GM23338 (cell line): ENCODE data around the gene TECTA. TPM values are rescaled to one million over a fixed set of nuclear protein-coding genes. Genes with fewer than 3 reads are reported as not detected.

Source experiments
- ATAC-seq: fragments of 200-7000 bp; cut with Tn5 transposase; 3 replicates; pipeline ENCODE4 v1.9.1; 2020
- DNase-seq: peaks from one replicate; pipeline ENCODE4 v3.0.0-alpha.2; 2015; ENCODE audit warnings: low spot score
- H2AFZ ChIP-seq: fragments of 200-600 bp; sonication (generic); 2 replicates; pipeline ENCODE4 v1.8.0; 2016; ENCODE audit warnings: antibody characterized with exemption, mild to moderate bottlenecking, moderate library complexity
- H3F3A ChIP-seq: fragments of 200-600 bp; sonication (generic); replicated peaks from 2 replicates; pipeline ENCODE4 v1.8.0; 2017; ENCODE audit warnings: antibody characterized with exemption, mixed run types, low read depth
- H3K27ac ChIP-seq: fragments of 200-600 bp; sonication (generic); 2 replicates; pipeline ENCODE4 v1.6.1; 2016; ENCODE audit warnings: low read depth
- H3K27me3 ChIP-seq: fragments of 200-600 bp; sonication (generic); 2 replicates; pipeline ENCODE4 v1.8.0; 2016; ENCODE audit warnings: mild to moderate bottlenecking, mixed run types, moderate library complexity; ENCODE audit not compliant: insufficient read depth
- H3K36me3 ChIP-seq: fragments of 200-600 bp; sonication (generic); 2 replicates; pipeline ENCODE4 v1.8.0; 2016; ENCODE audit warnings: mild to moderate bottlenecking; ENCODE audit not compliant: insufficient read depth
- H3K4me1 ChIP-seq: fragments of 200-600 bp; sonication (generic); 2 replicates; pipeline ENCODE4 v1.8.0; 2016; ENCODE audit warnings: mild to moderate bottlenecking, moderate library complexity; ENCODE audit not compliant: insufficient read depth
- H3K4me2 ChIP-seq: fragments of 200-600 bp; sonication (generic); 2 replicates; pipeline ENCODE4 v1.7.1; 2017; ENCODE audit warnings: mixed run types
- H3K4me3 ChIP-seq: fragments of 200-600 bp; sonication (generic); 2 replicates; pipeline ENCODE4 v1.6.1; 2016; ENCODE audit warnings: mixed run types
- H3K79me2 ChIP-seq: fragments of 200-600 bp; sonication (generic); replicated peaks from 2 replicates; pipeline ENCODE4 v1.8.0; 2017; ENCODE audit warnings: mild to moderate bottlenecking; ENCODE audit not compliant: insufficient read depth
- H3K9me2 ChIP-seq: fragments of 200-600 bp; sonication (generic); 2 replicates; pipeline ENCODE4 v1.8.0; 2017; ENCODE audit not compliant: insufficient read depth
- H4K20me1 ChIP-seq: fragments of 200-600 bp; sonication (generic); replicated peaks from 2 replicates; pipeline ENCODE4 v1.8.0; 2017; ENCODE audit warnings: mild to moderate bottlenecking; ENCODE audit not compliant: insufficient read depth
- H3K27ac Mint-ChIP-seq: 2 replicates; pipeline ENCODE4 v1.8.0; 2020; ENCODE audit warnings: inconsistent platforms, mild to moderate bottlenecking, moderate library complexity, mixed read lengths
- H3K27me3 Mint-ChIP-seq: 3 replicates; pipeline ENCODE4 v1.8.0; 2022; ENCODE audit warnings: low read depth, mild to moderate bottlenecking, moderate library complexity, mixed read lengths, inconsistent platforms; ENCODE audit not compliant: insufficient read depth, poor library complexity
- H3K36me3 Mint-ChIP-seq: 3 replicates; pipeline ENCODE4 v1.8.0; 2021; ENCODE audit warnings: low read depth, mild to moderate bottlenecking, inconsistent platforms, moderate library complexity, mixed read lengths
- H3K4me1 Mint-ChIP-seq: 3 replicates; pipeline ENCODE4 v1.8.0; 2020; ENCODE audit warnings: mild to moderate bottlenecking, inconsistent platforms, mixed read lengths
- H3K4me3 Mint-ChIP-seq: 3 replicates; pipeline ENCODE4 v1.8.0; 2021; ENCODE audit warnings: moderate library complexity, mild to moderate bottlenecking, inconsistent platforms, mixed read lengths
- H3K9me3 Mint-ChIP-seq: 3 replicates; pipeline ENCODE4 v1.8.0; 2020; ENCODE audit warnings: moderate library complexity, mild to moderate bottlenecking, inconsistent platforms, mixed read lengths
- CREB1 ChIP-seq: fragments of 250-450 bp; sonication (Bioruptor Pico); IDR thresholded peaks from 2 replicates; pipeline ENCODE4 v1.5.0; 2020; ENCODE audit warnings: low read depth, mild to moderate bottlenecking, moderate library complexity
- CTCF ChIP-seq, 2 experiments: fragments of 200-600 bp in 1 of 2; sonication (generic) in 1 of 2; conservative IDR thresholded peaks; 2 replicates each; pipeline versions ENCODE4 v1.5.1 to v1.6.1; 2016 to 2017; ENCODE audit warnings: antibody characterized with exemption in 2 of 2, low read depth in 2 of 2, mild to moderate bottlenecking in 2 of 2, moderate library complexity in 1 of 2
- ETS1 ChIP-seq: IDR thresholded peaks from 2 replicates; pipeline ENCODE4 v1.6.1; 2016; ENCODE audit warnings: antibody characterized with exemption
- EZH2 ChIP-seq: fragments of 200-600 bp; sonication (generic); IDR thresholded peaks from one replicate; pipeline ENCODE4 v1.8.0; 2017; ENCODE audit warnings: antibody characterized with exemption, mild to moderate bottlenecking, low read depth; ENCODE audit not compliant: unreplicated experiment
- EZH2phosphoT487 ChIP-seq: fragments of 200-600 bp; sonication (generic); IDR thresholded peaks from one replicate; pipeline ENCODE4 v1.8.1; 2018; ENCODE audit warnings: antibody characterized with exemption; ENCODE audit not compliant: unreplicated experiment
- JUNB ChIP-seq: IDR thresholded peaks from one replicate; pipeline ENCODE4 v1.6.1; 2016; ENCODE audit warnings: antibody characterized with exemption; ENCODE audit not compliant: unreplicated experiment
- NANOG ChIP-seq: IDR thresholded peaks from 2 replicates; pipeline ENCODE4 v1.6.1; 2016; ENCODE audit warnings: antibody characterized with exemption, borderline replicate concordance
- POLR2AphosphoS5 ChIP-seq: IDR thresholded peaks from 2 replicates; pipeline ENCODE4 v1.6.1; 2016; ENCODE audit warnings: antibody characterized with exemption, low read depth
- REST ChIP-seq: IDR thresholded peaks from one replicate; pipeline ENCODE4 v1.6.1; 2018; ENCODE audit warnings: antibody characterized with exemption; ENCODE audit not compliant: unreplicated experiment
- STAT1 ChIP-seq: IDR thresholded peaks from one replicate; pipeline ENCODE4 v1.6.1; 2016; ENCODE audit warnings: antibody characterized with exemption; ENCODE audit not compliant: unreplicated experiment
- ZNF114 ChIP-seq: fragments of 250-450 bp; sonication (Bioruptor Pico); IDR thresholded peaks from 2 replicates; pipeline ENCODE4 v1.5.0; 2020; ENCODE audit warnings: mild to moderate bottlenecking, moderate library complexity
- ZNF331 ChIP-seq: fragments of 250-450 bp; sonication (Bioruptor Pico); IDR thresholded peaks from 2 replicates; pipeline ENCODE4 v1.5.0; 2020; ENCODE audit warnings: low read depth, mild to moderate bottlenecking, moderate library complexity
- ZNF462 ChIP-seq: fragments of 250-450 bp; sonication (Bioruptor Pico); IDR thresholded peaks from 2 replicates; pipeline ENCODE4 v1.5.0; 2020; ENCODE audit warnings: mild to moderate bottlenecking, moderate library complexity
- polyA plus RNA-seq: library from polyadenylated mRNA; unstranded; fragments of >200 nt; fragmentation: Nextera tagmentation; extraction: Ambion mirVana; gene quantifications from 2 replicates; pipeline ENCODE4 v1.2.1, GENCODE V29; 2016
- total RNA-seq: library from RNA; depleted of rRNA; stranded (reverse); fragments of >200 nt; shearing (Covaris generic); gene quantifications from 2 replicates; pipeline ENCODE4 v1.2.3, GENCODE V29; 2014

TECTA gene
- total and polyA plus RNA-seq, 2 experiments from 2014 or later: 0.34 to 0.69 TPM

- peaks cover 8% of the 10 kb centered on the region for H3K27me3 Mint-ChIP-seq
- no peaks in the 10 kb centered on the region for H4K20me1 ChIP-seq
- H3K79me2 ChIP-seq: no peaks in the 10 kb centered on the region
- peaks cover 17% of the 10 kb centered on the region for H3K36me3 ChIP-seq
- no peaks in the 10 kb centered on the region for H3K27me3 ChIP-seq
- no peak overlapping the region for H3K4me2 ChIP-seq
- H3F3A ChIP-seq: no peaks in the 10 kb centered on the region
- H3K4me3 ChIP-seq: no peak overlapping the region
- H3K9me2 ChIP-seq: no peaks in the 10 kb centered on the region; the same call in 1 of the 2 replicates
- no peak for TF ChIP-seq CREB1 (CRISPR knock-in tag)
- no peak for TF ChIP-seq JUNB
- TF ChIP-seq ZNF331 (CRISPR knock-in tag): no peak
- TF ChIP-seq EZH2phosphoT487: no peak
- TF ChIP-seq ZNF462: no peak
- no peak for TF ChIP-seq POLR2AphosphoS5
- no peak for TF ChIP-seq ETS1
- no peak for TF ChIP-seq NANOG
- no peak for TF ChIP-seq STAT1
- TF ChIP-seq EZH2: no peak
- no peak for TF ChIP-seq ZNF114
- no peak for TF ChIP-seq REST
- TF ChIP-seq CTCF (conservative IDR thresholded peaks at IDR 0.05; ENCODE audit: low read depth in 2 of 2): no peak
- ATAC-seq (no peak), DNase-seq (no peak)
- H2AFZ ChIP-seq: no peak overlapping the region
- no peaks in the 10 kb centered on the region for H3K4me1 Mint-ChIP-seq
- H3K27ac Mint-ChIP-seq: no peak overlapping the region
- no peak overlapping the region for H3K4me3 Mint-ChIP-seq
- H3K27ac ChIP-seq: no peak overlapping the region
- peaks cover 65% of the 10 kb centered on the region for H3K9me3 Mint-ChIP-seq
- peaks cover 49% of the 10 kb centered on the region for H3K36me3 Mint-ChIP-seq
- H3K4me1 ChIP-seq: no peaks in the 10 kb centered on the region
Measured at GRCh38 chr11:121179306-121179705, 78.3 kb downstream of the TECTA start.
